ENCODE measurements around the gene EPYC.

Gene EPYC

GRCh38 chr12:91004872-91005271 lies at the start of gene EPYC:
TSS of gene EPYC (minus strand) at chr12:91004972. CDS start at chr12:91002565, 2,407 bp downstream.
- no peak for ATAC-seq

- ATAC-seq = no peak
These were observed 49.4 kb upstream of the EPYC start for GRCh38 chr12:91053951-91054715.

- ATAC-seq = no peak
These were observed 47.3 kb upstream of the EPYC start for GRCh38 chr12:91052026-91052425.

GRCh38 chr12:91044586-91044985 lies 39.8 kb upstream of the EPYC start:
- ATAC-seq = no peak

- ATAC-seq = no peak
These were observed 38.6 kb upstream of the EPYC start for GRCh38 chr12:91043408-91043807.

GRCh38 chr12:91040096-91040755 lies 35.5 kb upstream of the EPYC start:
- no peak for ATAC-seq

GRCh38 chr12:91037276-91037675 lies 32.5 kb upstream of the EPYC start:
- no peak for ATAC-seq

GRCh38 chr12:91033251-91033650 lies 28.5 kb upstream of the EPYC start:
- no peak for ATAC-seq

- ATAC-seq = no peak
These were observed 18.7 kb upstream of the EPYC start for GRCh38 chr12:91023326-91024004.

GRCh38 chr12:91021076-91021475 lies 16.3 kb upstream of the EPYC start:
- no peak for ATAC-seq

- ATAC-seq = no peak
These were observed 14.7 kb upstream of the EPYC start for GRCh38 chr12:91019455-91019854.

GRCh38 chr12:91017511-91018263 lies 12.9 kb upstream of the EPYC start:
- no peak for ATAC-seq

- ATAC-seq = no peak
These were observed 12.3 kb upstream of the EPYC start for GRCh38 chr12:91017043-91017442.

GRCh38 chr12:91009319-91009950 lies 4.7 kb upstream of the EPYC start:
- peak in 1 of 2 donors; percentile 10 for ATAC-seq

GRCh38 chr12:91007531-91008290 lies 2.9 kb upstream of the EPYC start:
- peak; percentile 55 to 68 for ATAC-seq

- ATAC-seq = no peak
These were observed 1.0 kb downstream of the EPYC start for GRCh38 chr12:91003737-91004136.

- ATAC-seq = no peak
These were observed 3.5 kb downstream of the EPYC start for GRCh38 chr12:91001306-91001705.

- no peak for ATAC-seq
These were observed 4.8 kb downstream of the EPYC start for GRCh38 chr12:90999966-91000365.

- no peak for ATAC-seq
These were observed 5.2 kb downstream of the EPYC start for GRCh38 chr12:90999527-90999926.

- no peak for ATAC-seq
These were observed 9.8 kb downstream of the EPYC start for GRCh38 chr12:90995010-90995409.

GRCh38 chr12:90991952-90992465 lies 12.8 kb downstream of the EPYC start:
- ATAC-seq = no peak

GRCh38 chr12:90990611-90991010 lies 14.2 kb downstream of the EPYC start:
- no peak for ATAC-seq

All from activated CD4-positive, CD25-positive, alpha-beta regulatory T cell treated with anti-CD3 and anti-CD28 coated beads, Interleukin-2, amount 50 U/mL, for 24 hours (primary cell).